Brain microvascular endothelial cell (primary cell): ENCODE results near the gene RNASEH2B.

Source experiments
- DNase-seq: peaks from one replicate; pipeline ENCODE4 v3.0.0-alpha.2; 2020
- H3K27ac ChIP-seq: fragments of 250-450 bp; sonication (Bioruptor Pico); 2 replicates; pipeline ENCODE4 v1.5.1; 2020; ENCODE audit warnings: mild to moderate bottlenecking, moderate library complexity
- H3K27me3 ChIP-seq: fragments of 250-450 bp; sonication (Bioruptor Pico); replicated peaks from 2 replicates; pipeline ENCODE4 v1.5.1; 2020; ENCODE audit warnings: mild to moderate bottlenecking
- H3K36me3 ChIP-seq: fragments of 250-450 bp; sonication (Bioruptor Pico); replicated peaks from 2 replicates; pipeline ENCODE4 v1.5.1; 2020; ENCODE audit warnings: mild to moderate bottlenecking
- H3K4me3 ChIP-seq: 2 replicates; pipeline ENCODE4 v1.5.1; 2011; ENCODE audit warnings: low read depth, mild to moderate bottlenecking, control low read depth, low read length, moderate library complexity
- CTCF ChIP-seq: IDR thresholded peaks from 2 replicates; pipeline ENCODE4 v1.5.1; 2011; ENCODE audit warnings: low read depth, mild to moderate bottlenecking, moderate library complexity, low read length, control low read depth, inconsistent platforms; ENCODE audit errors: missing control alignments
- in situ Hi-C: cut with HindIII; loops from 2 replicates; pipeline ENCODE4 v1.10.0; 2017; ENCODE audit warnings: low sequenced_read_pairs, low pct_ligation_motif_present

Gene RNASEH2B

GRCh38 chr13:50932091-50932490 is 22.5 kb downstream of the RNASEH2B start:
- TF ChIP-seq CTCF: no peak
- H3K27me3 ChIP-seq: no peaks in the 10 kb centered on the region
- in situ Hi-C loops: no loop called here
- no peak overlapping the region for H3K4me3 ChIP-seq
- no peaks in the 10 kb centered on the region for H3K36me3 ChIP-seq
- no peak overlapping the region for H3K27ac ChIP-seq
- DNase-seq: no peak

- no peak for DNase-seq
- no peaks in the 10 kb centered on the region for H3K27me3 ChIP-seq
- TF ChIP-seq CTCF: no peak
- H3K36me3 ChIP-seq: no peaks in the 10 kb centered on the region
- no peak overlapping the region for H3K4me3 ChIP-seq
- in situ Hi-C loops: no loop called here
- no peak overlapping the region for H3K27ac ChIP-seq
Measured at GRCh38 chr13:50934735-50935435, 25.3 kb downstream of the RNASEH2B start.

- TF ChIP-seq CTCF: no peak
- H3K27ac ChIP-seq: no peak overlapping the region
- no peak overlapping the region for H3K4me3 ChIP-seq
- H3K27me3 ChIP-seq: no peaks in the 10 kb centered on the region
- H3K36me3 ChIP-seq: no peaks in the 10 kb centered on the region
- no peak for DNase-seq
- in situ Hi-C loops: no loop called here
Measured at GRCh38 chr13:50936679-50937078, 27.1 kb downstream of the RNASEH2B start.

- no peak for TF ChIP-seq CTCF
- H3K4me3 ChIP-seq: no peak overlapping the region
- in situ Hi-C loops: no loop called here
- H3K27ac ChIP-seq: no peak overlapping the region
- DNase-seq: no peak
- H3K36me3 ChIP-seq: no peaks in the 10 kb centered on the region
- no peaks in the 10 kb centered on the region for H3K27me3 ChIP-seq
Measured at GRCh38 chr13:50940509-50940908, 30.9 kb downstream of the RNASEH2B start.

- in situ Hi-C loops: no loop called here
- H3K4me3 ChIP-seq: no peak overlapping the region
Measured at GRCh38 chr13:50941146-50941545, 31.6 kb downstream of the RNASEH2B start.

More at GRCh38 chr13:50941146-50941545, 31.6 kb downstream of the RNASEH2B start:
- TF ChIP-seq CTCF: no peak
- no peak for DNase-seq
- Histone ChIP-seq H3K27me3 (no peaks in the 10 kb centered on the region), H3K27ac (no peak overlapping the region), H3K36me3 (no peaks in the 10 kb centered on the region)
